ENCODE measurements around the gene CDR2L. TPM values are rescaled to one million over a fixed set of nuclear protein-coding genes. Genes with fewer than 3 reads are reported as not detected.
A peak's percentile ranks its signal among the peaks of the same experiment; 100 is the strongest.
"Not testable (repeated sequence)": the region's sequence is repeated elsewhere in the genome, so short reads cannot be mapped to it uniquely, and the experiment has no call there.

The CDR2L gene
- total RNA-seq, 8 experiments from 2014 or later: 8.1 to 18.0 (median 13.6) TPM

- 74 to 100% (median 76%) methylated on average over 1 to 3 of the region's 3 CpGs; no CpG with 5 or more reads in 6 of the 10 experiments for WGBS, 10 experiments
- no peak for ATAC-seq (replicated peaks in 6 of 8)
- H3K4me3 ChIP-seq: no peak overlapping the region
- in situ Hi-C loops (cut with MboI; ENCODE audit: low pct_unique_long_range_greater_than_20kb in 2 of 9, low sequenced_read_pairs in 9 of 9, unreplicated experiment in 9 of 9): no loop called here
- peak overlapping the region in 1 of 2 donors; percentile 21 for H3K27ac ChIP-seq
- H3K4me1 ChIP-seq (replicated peaks in 1 of 2): peaks cover 7 to 12% of the 10 kb centered on the region in 2 donors
Measured at GRCh38 chr17:74977802-74978201, 9.6 kb upstream of the CDR2L start.

- no peak overlapping the region for H3K4me3 ChIP-seq
- in situ Hi-C loops (cut with MboI; ENCODE audit: low pct_unique_long_range_greater_than_20kb in 2 of 9, low sequenced_read_pairs in 9 of 9, unreplicated experiment in 9 of 9): no loop called here
- 58 to 92% (median 78%) methylated on average over 1 to 3 of the region's 3 CpGs; no CpG with 5 or more reads in 6 of the 10 experiments for WGBS, 10 experiments
- H3K27ac ChIP-seq: no peak overlapping the region
- H3K4me1 ChIP-seq (replicated peaks in 1 of 2): peaks cover 9 to 16% of the 10 kb centered on the region in 2 donors
- no peak for ATAC-seq (replicated peaks in 6 of 8)
Measured at GRCh38 chr17:74978240-74978639, 9.2 kb upstream of the CDR2L start.

- 31 to 100% (median 77%) methylated on average over 1 to 12 of the region's 17 CpGs; no CpG with 5 or more reads in 2 of the 10 experiments for WGBS, 10 experiments
- no peak overlapping the region for H3K27ac ChIP-seq
- H3K4me1 ChIP-seq (replicated peaks in 1 of 2): peaks cover 9 to 17% of the 10 kb centered on the region in 2 donors
- H3K4me3 ChIP-seq: no peak overlapping the region
- ATAC-seq (replicated peaks in 6 of 8): no peak
- in situ Hi-C loops (cut with MboI; ENCODE audit: low pct_unique_long_range_greater_than_20kb in 2 of 9, low sequenced_read_pairs in 9 of 9, unreplicated experiment in 9 of 9): no loop called here
Measured at GRCh38 chr17:74979408-74980146, 7.9 kb upstream of the CDR2L start.

GRCh38 chr17:74981318-74981978, 6.0 kb upstream of the CDR2L start:
- ATAC-seq (replicated peaks in 6 of 8): peak in 3 of 8 experiments; percentile 13 to 23 (median 20)
- in situ Hi-C loops (cut with MboI; ENCODE audit: low pct_unique_long_range_greater_than_20kb in 2 of 9, low sequenced_read_pairs in 9 of 9, unreplicated experiment in 9 of 9): no loop called here
- WGBS, 10 experiments: 12 to 80% (median 52%) methylated on average over 2 to 9 of the region's 16 CpGs; no CpG with 5 or more reads in 3 of the 10 experiments

GRCh38 chr17:74981979-74982662, 5.3 kb upstream of the CDR2L start:
- in situ Hi-C loops (cut with MboI; ENCODE audit: low pct_unique_long_range_greater_than_20kb in 2 of 9, low sequenced_read_pairs in 9 of 9, unreplicated experiment in 9 of 9): no loop called here
- peak overlapping the region; percentile 58 to 63 (median 61) for H3K4me3 ChIP-seq
- H3K27ac ChIP-seq: peak overlapping the region; percentile 90 to 95
- peaks cover 9 to 17% of the 10 kb centered on the region in 2 donors for H3K4me1 ChIP-seq (replicated peaks in 1 of 2)
- peak; percentile 84 to 95 (median 93) for ATAC-seq (replicated peaks in 6 of 8)
- 0 to 20% (median 3%) methylated on average over 1 to 12 of the region's 61 CpGs; no CpG with 5 or more reads in 5 of the 10 experiments for WGBS, 10 experiments

More at GRCh38 chr17:74981318-74981978, 6.0 kb upstream of the CDR2L start:
- Histone ChIP-seq H3K4me3 (peak overlapping the region; percentile 58 to 63 (median 61)), H3K27ac (peak overlapping the region; percentile 90 to 95), H3K4me1 (replicated peaks in 1 of 2) (peaks cover 9 to 17% of the 10 kb centered on the region in 2 donors)

- peak overlapping the region; percentile 90 to 95 for H3K27ac ChIP-seq
- WGBS, 10 experiments: 22 to 79% (median 40%) methylated on average over 2 to 12 of the region's 14 CpGs; no CpG with 5 or more reads in 1 of the 10 experiments
- in situ Hi-C loops (cut with MboI; ENCODE audit: low pct_unique_long_range_greater_than_20kb in 2 of 9, low sequenced_read_pairs in 9 of 9, unreplicated experiment in 9 of 9): not testable (repeated sequence)
- peaks cover 9 to 15% of the 10 kb centered on the region in 2 donors for H3K4me1 ChIP-seq (replicated peaks in 1 of 2)
- peak in 3 of 8 experiments; percentile 1 to 2 (median 1) for ATAC-seq (replicated peaks in 6 of 8)
- peak overlapping the region; percentile 58 to 63 (median 61) for H3K4me3 ChIP-seq
Measured at GRCh38 chr17:74982663-74983313, 4.6 kb upstream of the CDR2L start.

GRCh38 chr17:74986206-74986576, 1.2 kb upstream of the CDR2L start:
- H3K4me1 ChIP-seq (replicated peaks in 1 of 2): peaks cover 8 to 21% of the 10 kb centered on the region in 2 donors
- no peak overlapping the region for H3K4me3 ChIP-seq
- ATAC-seq (replicated peaks in 6 of 8): no peak
- in situ Hi-C loops (cut with MboI; ENCODE audit: low pct_unique_long_range_greater_than_20kb in 2 of 9, low sequenced_read_pairs in 9 of 9, unreplicated experiment in 9 of 9): no loop called here
- 69 to 100% (median 82%) methylated on average over 1 to 3 of the region's 3 CpGs for WGBS, 10 experiments
- no peak overlapping the region for H3K27ac ChIP-seq

GRCh38 chr17:74987909-74988711, 678 bp downstream of the CDR2L start:
- ATAC-seq (replicated peaks in 6 of 8): peak; percentile 59 to 83 (median 62)
- peak overlapping the region; percentile 76 to 88 (median 81) for H3K4me3 ChIP-seq
- peak overlapping the region; percentile 88 to 92 for H3K27ac ChIP-seq
- WGBS, 10 experiments: 1 to 5% methylated on average over 8 to 19 of the region's 76 CpGs; no CpG with 5 or more reads in 8 of the 10 experiments
- in situ Hi-C loops (cut with MboI; ENCODE audit: low pct_unique_long_range_greater_than_20kb in 2 of 9, low sequenced_read_pairs in 9 of 9, unreplicated experiment in 9 of 9): no loop called here
- peaks cover under 1 to 12% of the 10 kb centered on the region in 2 donors for H3K4me1 ChIP-seq (replicated peaks in 1 of 2)

- in situ Hi-C loops (cut with MboI; ENCODE audit: low pct_unique_long_range_greater_than_20kb in 2 of 9, low sequenced_read_pairs in 9 of 9, unreplicated experiment in 9 of 9): no loop called here
- no peak overlapping the region for H3K27ac ChIP-seq
Measured at GRCh38 chr17:74990581-74991105, 3.2 kb downstream of the CDR2L start.

GRCh38 chr17:74992223-74992622, 4.8 kb downstream of the CDR2L start:
- H3K4me3 ChIP-seq: no peak overlapping the region
- in situ Hi-C loops (cut with MboI; ENCODE audit: low pct_unique_long_range_greater_than_20kb in 2 of 9, low sequenced_read_pairs in 9 of 9, unreplicated experiment in 9 of 9): no loop called here
- H3K4me1 ChIP-seq (replicated peaks in 1 of 2): peaks cover 0 to 10% of the 10 kb centered on the region in 2 donors
- 50 to 100% (median 85%) methylated on average over 1 to 2 of the region's 2 CpGs; no CpG with 5 or more reads in 6 of the 10 experiments for WGBS, 10 experiments
- ATAC-seq (replicated peaks in 6 of 8): no peak
- H3K27ac ChIP-seq: no peak overlapping the region

More at GRCh38 chr17:74990581-74991105, 3.2 kb downstream of the CDR2L start:
- WGBS, 10 experiments: 40 to 100% (median 93%) methylated on average over 1 to 7 of the region's 10 CpGs; no CpG with 5 or more reads in 6 of the 10 experiments
- Histone ChIP-seq H3K4me3 (no peak overlapping the region), H3K4me1 (replicated peaks in 1 of 2) (peaks cover 0 to 10% of the 10 kb centered on the region in 2 donors)
- no peak for ATAC-seq (replicated peaks in 6 of 8)

GRCh38 chr17:74994440-74994839, 7.0 kb downstream of the CDR2L start:
- Histone ChIP-seq H3K4me1 (replicated peaks in 1 of 2) (peaks cover 0 to 4% of the 10 kb centered on the region in 2 donors), H3K4me3 (no peak overlapping the region), H3K27ac (no peak overlapping the region)
- in situ Hi-C loops (cut with MboI; ENCODE audit: low pct_unique_long_range_greater_than_20kb in 2 of 9, low sequenced_read_pairs in 9 of 9, unreplicated experiment in 9 of 9): no loop called here
- no peak for ATAC-seq (replicated peaks in 6 of 8)
- 50 to 100% (median 92%) methylated on average over 2 to 7 of the region's 7 CpGs; no CpG with 5 or more reads in 1 of the 10 experiments for WGBS, 10 experiments
